Activated gamma-delta T cell (primary cell): Measurements from ENCODE around the gene PIP5K1C.
"Not testable (repeated sequence)": the region's sequence is repeated elsewhere in the genome, so short reads cannot be mapped to it uniquely, and the experiment has no call there.

Source experiments
- DNase-seq: peaks from one replicate; lab custom pipeline; 2025; lab: John Stamatoyannopoulos, UW

Gene PIP5K1C

DNA sequence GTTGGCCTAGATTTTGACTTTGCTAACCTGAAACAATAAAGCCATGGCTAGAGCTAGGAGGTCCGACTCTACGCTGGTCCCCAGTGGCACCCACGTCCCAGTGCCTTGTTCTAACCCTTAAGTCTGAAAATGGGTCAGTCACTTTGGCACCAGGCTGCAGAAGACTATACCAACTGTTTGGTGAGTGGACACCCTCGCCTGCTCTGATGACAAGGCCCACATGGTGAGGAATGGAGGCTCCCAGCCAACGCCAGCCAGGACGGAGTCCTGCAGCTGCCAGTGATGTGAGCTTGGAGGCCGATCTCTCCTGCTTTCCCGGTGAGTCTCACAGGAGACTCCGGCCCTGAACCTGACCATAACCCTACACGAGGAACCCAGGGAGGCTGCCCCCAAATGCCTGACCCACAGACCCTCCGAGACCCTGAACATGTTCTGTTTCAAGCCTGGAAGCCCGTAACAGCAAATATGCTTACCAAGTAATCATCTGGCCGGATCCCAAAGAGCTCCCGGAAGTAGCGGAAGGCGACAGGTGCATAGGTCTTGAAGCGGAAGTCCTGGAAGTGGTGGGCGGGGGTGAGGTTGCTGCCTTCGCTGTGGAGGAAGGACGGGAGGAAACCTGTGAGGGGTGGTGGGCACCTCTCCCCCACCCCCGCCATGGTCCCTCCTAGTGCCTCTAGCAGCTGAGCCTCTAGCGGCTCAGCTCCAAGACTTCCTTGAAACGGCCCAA, 39.6 kb downstream of the PIP5K1C start:
- DNase-seq, result no peak

DNA sequence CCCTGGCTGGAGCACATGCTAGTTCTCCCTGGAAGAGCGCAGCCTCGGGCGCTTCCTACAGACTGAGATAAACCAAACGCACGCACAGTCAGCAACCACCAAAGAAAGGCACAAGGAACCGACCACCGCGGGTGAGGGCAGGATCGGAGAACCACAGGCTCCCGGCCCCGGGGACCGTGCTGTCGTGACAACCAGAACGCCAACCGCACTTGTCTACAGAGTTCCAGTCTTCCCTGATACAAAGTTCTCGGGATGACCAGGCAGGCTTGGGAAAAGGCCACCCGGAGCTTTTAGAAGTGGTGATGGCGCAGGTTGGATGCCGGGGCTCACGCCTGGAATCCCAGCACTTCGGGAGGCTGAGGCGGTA, 40.5 kb downstream of the PIP5K1C start:
- no peak for DNase-seq

DNA sequence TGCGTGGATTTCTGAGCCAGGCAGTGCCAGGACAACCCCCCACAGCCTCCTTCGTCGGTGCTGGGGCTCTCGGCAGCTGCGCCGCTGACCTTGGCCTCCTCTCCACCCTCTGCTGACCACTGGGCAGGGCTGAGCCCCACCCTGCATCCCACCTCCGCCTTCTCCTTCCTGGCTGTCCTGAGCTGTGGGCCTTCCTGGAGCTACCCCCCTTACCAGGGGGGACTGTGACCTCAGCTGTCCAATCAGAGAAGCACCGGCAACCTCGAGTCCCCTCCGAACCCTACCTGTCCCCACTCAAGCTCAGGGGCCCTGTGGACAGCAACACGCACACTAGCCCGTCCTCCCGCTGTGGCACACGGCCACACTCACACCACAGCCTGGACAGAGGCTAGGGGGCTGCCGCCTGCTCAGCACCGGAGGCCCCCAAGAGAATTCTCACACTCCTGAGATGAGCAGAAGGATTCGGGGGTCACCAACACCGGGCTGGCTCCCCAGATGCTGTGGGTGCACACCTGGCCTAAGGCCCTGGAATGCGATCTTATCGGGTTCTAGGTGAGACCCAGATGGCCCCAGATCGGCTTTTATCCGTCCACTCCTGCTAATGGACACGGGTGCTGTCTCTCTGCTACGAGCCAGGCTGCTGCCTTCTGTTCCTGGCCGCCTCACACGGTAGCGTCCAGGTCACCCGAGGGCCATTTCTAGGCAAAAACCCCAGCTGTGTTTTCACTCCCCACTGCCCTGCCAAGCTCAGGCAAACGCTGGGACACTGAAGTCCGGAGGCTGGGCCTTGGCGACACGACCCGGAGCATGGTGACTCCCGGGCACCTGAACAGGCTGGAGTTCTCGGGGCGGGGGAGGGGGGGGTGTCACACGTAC, 41.2 kb downstream of the PIP5K1C start:
- no peak for DNase-seq

DNA sequence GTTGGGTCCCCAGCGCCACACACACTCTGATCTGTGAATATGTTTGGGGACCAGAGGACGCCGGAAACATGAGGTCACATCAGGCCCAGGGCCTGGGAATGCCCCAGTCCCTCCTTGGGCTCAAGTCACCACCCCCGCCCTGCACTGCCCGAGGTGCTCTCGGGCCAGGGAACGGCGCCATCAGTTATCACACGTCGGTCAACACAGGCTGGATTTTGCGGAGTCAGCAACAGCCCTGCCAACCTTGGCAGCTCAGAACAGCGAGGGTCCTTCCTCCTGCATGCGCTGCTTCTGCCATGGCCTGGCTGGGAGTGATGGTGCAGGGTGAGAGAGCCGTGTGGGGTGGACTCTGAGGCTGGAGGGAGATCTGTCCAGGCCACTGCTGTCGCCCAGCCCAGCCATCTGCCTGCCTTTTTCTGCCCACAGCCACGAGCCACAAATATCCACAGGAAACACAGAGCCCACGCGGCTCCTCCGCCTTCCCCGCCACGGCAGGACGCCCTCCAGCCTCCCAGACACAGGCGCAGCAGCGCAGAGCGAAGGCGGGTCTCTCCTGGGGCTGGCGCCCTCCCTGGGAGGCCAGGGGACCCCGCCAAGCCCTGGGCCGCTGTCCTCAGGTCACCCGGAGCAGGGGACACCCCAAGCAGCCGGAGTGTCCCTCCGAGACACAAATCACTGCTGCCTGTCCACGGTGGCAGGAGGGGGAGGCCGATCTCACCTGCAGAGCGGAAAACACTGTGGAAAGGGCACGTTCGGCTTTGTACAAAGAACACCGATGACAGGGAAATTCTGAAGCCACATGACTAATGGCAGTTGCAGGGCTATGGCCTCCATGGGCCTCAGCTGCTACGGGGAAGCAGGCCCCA, 42.0 kb downstream of the PIP5K1C start:
- DNase-seq, result no peak

GRCh38 chr19:3657395-3657769, 42.9 kb downstream of the PIP5K1C start:
- no peak for DNase-seq

GRCh38 chr19:3656747-3657394, 43.4 kb downstream of the PIP5K1C start:
- no peak for DNase-seq

- no peak for DNase-seq
Observed at GRCh38 chr19:3656073-3656746, 44.1 kb downstream of the PIP5K1C start.

- DNase-seq, result no peak
Observed at GRCh38 chr19:3655402-3656072, 44.7 kb downstream of the PIP5K1C start.

- no peak for DNase-seq
Observed at GRCh38 chr19:3653865-3654513, 46.3 kb downstream of the PIP5K1C start.

DNA sequence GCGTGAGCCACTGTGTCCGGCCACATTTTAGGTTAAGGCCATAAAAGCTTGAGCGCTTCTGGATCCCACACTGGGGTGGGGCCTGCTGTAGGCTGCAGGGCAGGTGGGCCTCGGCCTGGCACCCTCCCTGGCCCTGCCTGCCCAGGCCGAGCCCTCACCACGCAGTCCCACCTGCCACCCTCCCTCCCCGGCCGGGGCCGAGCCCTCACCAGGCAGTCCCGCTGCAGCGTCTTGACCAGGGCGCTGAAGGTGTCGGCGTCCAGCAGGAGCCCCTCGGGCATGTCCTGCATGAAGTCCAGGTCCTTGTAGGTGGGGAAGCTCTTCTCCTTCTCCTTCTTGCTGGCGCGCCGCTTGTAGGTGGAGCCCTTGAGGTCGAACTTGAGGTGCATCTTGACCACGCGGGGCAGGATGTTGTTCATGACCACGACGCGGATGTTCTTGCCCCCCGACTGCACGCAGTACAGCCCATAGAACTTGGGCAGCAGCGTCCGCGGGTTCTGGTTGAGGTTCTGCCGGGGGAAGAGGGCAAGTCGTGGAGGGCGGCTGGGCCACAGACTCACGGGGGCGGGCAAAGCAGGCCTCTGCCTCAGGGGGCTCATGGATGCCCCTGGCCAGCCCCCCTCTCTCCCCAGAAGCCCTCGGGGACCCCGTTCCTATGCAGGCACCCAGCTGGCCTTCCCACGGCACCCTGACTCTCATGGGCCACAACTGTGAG, 47.0 kb downstream of the PIP5K1C start:
- DNase-seq, result no peak

- no peak for DNase-seq
Observed at GRCh38 chr19:3652422-3652821, 47.8 kb downstream of the PIP5K1C start.

DNA sequence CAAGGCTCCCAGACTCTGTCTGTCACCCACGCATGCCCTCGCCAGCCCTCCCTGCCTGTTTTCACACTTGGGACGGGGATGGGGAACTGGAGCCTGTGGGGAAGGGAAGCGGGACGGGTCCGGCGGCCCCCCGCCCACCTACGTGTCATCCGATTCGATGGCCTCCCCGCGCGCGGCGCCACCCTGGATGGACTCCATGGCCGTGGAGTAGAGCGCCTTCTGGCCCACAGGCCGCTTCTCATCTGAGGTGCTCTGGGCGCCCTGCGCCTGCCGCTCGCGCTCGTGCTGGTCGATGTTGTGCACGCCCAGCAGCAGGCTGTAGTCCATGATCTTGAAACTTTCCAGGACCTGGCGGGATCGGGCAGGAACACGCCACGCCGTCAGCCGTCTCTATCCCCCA, 48.6 kb downstream of the PIP5K1C start:
- no peak for DNase-seq

- DNase-seq, result no peak
Observed at GRCh38 chr19:3649888-3650287, 50.4 kb downstream of the PIP5K1C start.

GRCh38 chr19:3648037-3648905, 52.0 kb downstream of the PIP5K1C start:
- DNase-seq, result no peak

DNA sequence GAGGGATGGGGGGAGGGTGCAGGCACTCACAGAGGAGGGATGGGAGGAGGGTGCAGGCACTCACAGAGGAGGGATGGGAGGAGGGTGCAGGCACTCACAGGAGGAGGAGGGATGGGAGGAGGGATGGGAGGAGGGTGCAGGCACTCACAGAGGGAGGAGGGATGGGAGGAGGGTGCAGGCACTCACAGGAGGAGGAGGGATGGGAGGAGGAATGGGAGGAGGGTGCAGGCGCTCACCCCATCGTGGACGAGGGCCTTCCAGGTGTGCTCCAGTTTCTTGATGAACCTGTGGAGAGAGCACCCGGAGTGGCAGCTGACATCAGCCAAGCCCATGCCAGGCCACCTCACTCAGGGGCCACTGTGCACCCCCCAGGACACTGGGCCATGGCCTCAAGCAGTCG, 53.2 kb downstream of the PIP5K1C start:
- not testable (repeated sequence) for DNase-seq

- no peak for DNase-seq
Observed at GRCh38 chr19:3646336-3647092, 53.8 kb downstream of the PIP5K1C start.

DNA sequence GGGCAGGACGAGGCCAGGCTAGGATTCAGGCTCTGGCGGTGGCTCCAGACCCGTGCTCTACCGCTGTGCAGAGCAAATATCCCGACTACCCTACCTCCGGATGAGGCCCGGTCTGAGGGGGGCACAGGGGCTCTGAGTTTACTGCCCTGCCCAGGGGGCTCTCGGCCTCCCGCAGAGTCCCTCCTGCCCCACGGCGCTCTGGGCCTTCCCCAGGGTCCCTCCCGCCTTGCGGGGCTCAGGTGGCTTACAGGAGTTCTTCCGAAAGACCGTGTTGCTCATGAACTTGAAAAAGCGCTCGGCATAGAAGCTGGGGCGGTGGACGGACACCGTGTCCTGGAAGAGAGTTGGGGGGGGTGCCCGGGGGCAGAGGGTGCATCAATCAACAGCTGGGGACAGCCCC, 54.5 kb downstream of the PIP5K1C start:
- DNase-seq, result no peak

DNA sequence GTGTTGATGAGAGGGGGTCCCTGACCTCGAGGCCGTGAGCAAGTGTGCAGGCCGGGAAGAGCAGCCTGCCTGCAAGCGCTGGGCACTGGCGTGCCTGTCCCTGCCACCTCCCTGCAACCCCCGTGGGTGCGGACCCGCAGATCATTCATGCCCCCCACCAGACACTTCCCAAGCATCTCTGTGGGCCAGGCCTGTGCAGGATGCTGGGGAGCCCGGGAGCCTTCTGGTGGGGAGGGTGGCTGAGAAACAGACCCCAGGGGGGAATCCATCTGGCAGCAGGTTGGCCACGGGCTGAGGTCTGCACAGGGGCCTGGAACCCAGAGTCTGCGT, 55.2 kb downstream of the PIP5K1C start:
- DNase-seq, result no peak
